GM20000 (cell line): ENCODE measurements around the gene MAST4.

Experiments
- DNase-seq: peaks from one replicate; pipeline ENCODE4 v3.0.0; 2012; ENCODE audit warnings: low spot score
- TF ChIP-seq, protein P1 (sequence below): IDR thresholded peaks from 2 replicates; pipeline ENCODE4 v1.5.1; 2012; ENCODE audit warnings: mild to moderate bottlenecking, control low read depth; ENCODE audit errors: extremely low read depth, missing control alignments

The MAST4 gene

DNA sequence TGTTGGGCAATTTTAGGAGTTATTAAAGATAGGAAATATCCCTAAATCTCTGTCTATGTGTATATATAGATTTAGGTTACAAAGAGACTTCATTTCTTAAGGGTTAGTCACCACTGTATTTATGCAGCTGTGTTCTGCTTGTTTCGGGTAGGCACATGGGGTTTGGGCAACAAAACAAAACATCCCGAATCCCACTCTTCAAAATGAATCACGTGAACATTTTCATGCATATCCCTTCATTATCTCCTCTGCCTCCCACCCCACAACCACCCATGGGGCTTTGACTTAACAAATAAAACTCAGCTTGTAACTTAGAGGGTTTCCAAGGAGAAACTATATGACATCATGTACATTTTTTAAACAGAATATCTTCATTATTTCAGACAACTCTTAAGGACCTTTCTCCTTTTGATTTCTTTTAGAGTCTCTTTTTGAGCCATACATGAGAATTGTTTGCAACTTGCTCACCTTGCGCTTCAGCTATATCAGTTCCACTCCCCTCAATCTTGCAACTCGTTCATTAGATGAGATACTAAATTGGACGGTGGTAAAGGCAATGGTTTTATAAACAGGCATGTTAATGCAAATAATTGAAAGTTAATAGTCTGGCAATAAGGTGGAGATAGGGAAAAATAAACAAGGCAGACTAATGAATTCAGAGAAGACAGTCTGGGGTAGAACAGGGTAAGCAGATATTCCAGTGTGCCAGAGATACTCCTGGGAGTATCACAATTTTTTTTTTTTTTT is 463.7 kb downstream of the MAST4 start:
- no peak for DNase-seq
- TF ChIP-seq, protein P1, sequence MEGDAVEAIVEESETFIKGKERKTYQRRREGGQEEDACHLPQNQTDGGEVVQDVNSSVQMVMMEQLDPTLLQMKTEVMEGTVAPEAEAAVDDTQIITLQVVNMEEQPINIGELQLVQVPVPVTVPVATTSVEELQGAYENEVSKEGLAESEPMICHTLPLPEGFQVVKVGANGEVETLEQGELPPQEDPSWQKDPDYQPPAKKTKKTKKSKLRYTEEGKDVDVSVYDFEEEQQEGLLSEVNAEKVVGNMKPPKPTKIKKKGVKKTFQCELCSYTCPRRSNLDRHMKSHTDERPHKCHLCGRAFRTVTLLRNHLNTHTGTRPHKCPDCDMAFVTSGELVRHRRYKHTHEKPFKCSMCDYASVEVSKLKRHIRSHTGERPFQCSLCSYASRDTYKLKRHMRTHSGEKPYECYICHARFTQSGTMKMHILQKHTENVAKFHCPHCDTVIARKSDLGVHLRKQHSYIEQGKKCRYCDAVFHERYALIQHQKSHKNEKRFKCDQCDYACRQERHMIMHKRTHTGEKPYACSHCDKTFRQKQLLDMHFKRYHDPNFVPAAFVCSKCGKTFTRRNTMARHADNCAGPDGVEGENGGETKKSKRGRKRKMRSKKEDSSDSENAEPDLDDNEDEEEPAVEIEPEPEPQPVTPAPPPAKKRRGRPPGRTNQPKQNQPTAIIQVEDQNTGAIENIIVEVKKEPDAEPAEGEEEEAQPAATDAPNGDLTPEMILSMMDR: no peak

DNA sequence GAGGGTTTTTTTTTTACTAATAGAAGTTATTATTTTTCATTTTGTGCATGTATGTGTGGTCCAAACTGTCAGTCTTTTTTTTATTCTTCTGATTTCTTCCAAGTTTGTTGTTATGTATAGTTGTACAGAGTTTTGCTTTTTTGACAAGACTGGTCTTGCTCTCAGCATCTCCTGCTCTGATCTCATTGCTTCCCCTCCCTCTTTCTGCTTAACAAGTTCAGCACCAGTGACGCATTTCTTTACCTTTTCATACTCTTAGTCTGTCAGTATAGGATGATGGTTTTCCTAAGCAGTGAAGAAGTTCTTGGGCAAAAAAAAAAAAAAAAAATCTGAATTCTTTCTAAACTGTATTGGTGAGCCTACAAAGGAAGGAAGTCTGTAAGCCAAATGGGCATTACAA is 465.3 kb downstream of the MAST4 start:
- no peak for DNase-seq
- TF ChIP-seq, protein P1: no peak

DNA sequence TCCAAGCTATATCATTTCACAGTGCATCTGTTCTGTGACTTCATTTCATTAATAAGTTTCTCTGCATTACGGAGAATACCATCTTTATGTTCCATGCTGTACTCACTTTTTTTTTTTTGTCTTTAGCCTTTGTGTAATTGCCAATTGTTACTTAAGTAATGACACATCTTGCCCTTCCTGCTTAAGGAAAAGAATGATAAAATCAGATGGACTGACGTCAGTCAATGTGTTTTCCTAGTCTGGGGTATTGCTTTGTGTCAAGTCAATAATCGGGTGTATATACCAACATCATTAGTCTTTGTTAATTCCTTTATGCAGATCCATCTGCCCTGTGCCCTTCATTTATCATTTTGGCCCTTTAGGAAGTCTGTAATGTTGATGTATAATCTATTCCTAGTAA is 466.9 kb downstream of the MAST4 start:
- TF ChIP-seq, protein P1: no peak
- DNase-seq: no peak

DNA sequence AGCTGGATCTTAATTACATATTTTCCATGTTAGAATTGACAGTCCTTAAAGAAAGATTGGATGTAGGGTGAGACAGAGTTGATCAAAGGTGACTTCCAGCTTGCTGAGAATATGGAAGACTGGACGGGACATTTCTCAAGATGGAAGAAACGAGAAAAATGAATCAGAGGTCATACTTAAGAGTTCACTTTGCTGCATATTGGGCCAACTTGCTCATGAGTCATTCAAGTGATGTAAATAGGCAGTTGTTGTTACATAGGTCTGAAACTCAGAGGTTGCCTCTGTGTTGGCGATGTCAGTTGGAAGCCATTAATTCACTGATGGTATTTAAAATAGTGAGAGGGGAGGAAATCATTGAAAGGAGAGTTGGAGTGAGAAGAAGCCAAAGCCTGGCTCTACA is 467.6 kb downstream of the MAST4 start:
- TF ChIP-seq, protein P1: no peak
- no peak for DNase-seq

DNA sequence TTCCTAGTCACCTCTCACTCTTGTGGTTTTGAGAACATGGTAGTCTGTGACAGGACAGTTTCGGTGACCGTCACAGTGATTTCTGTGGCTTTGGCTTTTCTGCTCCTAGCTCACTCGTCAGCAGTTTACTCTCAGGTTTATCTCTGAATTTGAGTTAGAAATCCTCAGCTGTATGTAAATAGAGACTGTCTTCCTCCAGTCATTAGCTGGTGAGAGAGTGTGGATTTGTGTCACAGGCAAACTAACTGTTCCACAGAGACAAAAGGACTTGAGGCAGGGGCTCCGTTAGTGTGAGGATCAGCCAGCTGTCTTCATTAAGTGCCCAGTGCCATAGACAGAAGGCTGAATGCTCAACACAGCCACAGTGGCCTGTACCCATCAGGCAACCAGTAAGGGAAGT is 469.0 kb downstream of the MAST4 start:
- TF ChIP-seq, protein P1: no peak
- DNase-seq: peak; percentile 5

DNA sequence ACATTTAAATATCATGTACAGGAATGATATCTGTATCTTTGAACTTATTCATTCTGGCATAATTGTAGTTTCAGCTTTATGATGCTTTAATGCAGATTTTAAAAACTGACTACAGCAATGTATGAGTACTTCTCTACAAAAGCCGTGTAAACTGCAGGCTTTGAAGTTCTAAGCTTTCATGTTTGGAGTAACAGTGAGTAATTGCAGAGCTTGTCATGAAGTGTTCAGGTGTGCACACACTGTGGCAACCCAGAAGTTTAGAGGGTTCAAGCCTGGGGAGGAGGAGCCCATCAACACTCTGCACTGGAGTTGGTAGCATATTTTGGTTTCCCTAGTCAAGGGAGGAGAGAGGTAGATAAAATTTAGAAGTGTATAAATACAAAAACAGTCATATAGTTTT is 469.5 kb downstream of the MAST4 start:
- TF ChIP-seq, protein P1: no peak
- DNase-seq: no peak

DNA sequence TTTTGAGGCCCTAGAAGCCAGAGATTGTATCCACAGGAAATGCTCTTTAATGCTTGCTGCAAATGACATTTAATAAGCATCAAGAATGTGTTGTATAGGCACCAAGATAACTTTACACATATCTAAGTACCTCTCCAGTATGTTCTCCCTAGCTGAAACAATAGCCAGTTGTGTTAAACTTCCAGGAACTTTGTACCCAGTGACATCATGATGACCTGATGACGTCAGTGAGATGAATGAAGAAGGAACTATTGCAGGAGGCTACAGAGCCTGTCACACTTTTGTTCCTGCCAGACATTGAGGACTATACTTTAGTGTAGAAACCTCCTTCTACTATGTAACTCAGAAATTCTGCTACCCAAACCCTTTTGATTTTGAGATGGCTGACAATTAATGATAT is 470.6 kb downstream of the MAST4 start:
- TF ChIP-seq, protein P1: no peak
- DNase-seq: no peak
